ENCODE results near the gene MTMR3.
"Not testable (repeated sequence)": the region's sequence is repeated elsewhere in the genome, so short reads cannot be mapped to it uniquely, and the experiment has no call there.

The MTMR3 gene

DNA sequence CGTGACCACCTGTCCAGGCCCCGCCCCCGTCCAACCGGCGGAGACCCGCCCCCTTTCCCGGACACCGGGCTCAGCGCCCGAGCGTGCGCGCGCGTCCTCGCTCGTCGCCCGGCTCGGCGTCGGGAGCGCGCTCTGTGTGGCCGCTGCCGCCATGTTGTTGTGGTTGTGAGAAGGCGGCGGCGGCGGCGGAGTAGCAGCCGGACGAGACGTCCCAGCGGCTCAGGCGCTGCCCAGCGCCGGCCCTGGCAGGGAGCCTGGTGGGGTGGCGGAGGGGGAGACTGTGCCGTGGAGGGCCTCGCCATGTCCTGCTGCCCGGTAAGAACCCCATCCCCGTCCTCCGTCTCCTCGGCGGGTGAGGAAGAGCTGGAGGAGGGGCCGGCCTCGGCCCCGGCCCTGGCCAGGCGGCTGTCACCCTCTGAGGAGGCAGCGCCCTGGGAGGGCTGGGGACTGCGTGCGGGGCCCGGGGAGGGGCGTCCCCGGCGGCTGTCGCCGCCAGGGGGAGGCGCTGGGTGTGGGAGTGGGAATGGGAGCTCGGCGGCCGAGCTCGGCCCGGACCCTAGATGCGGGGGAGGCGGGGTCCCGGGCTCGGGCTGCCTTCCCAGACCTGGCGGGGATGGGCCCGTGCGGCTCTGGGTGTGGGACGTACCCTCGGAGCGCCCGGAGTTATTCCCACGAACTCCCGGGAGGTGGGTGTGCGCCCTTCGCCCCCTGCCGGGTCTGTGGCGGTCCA lies at the start of gene MTMR3:
TSS of gene MTMR3 (plus strand) at position 130 of the 730 bp plus-strand sequence. CDS start 87,886 bp downstream, outside the sequence.
- peak; percentile 85 to 86 for DNase-seq (ENCODE audit: low read depth in 2 of 2)

DNA sequence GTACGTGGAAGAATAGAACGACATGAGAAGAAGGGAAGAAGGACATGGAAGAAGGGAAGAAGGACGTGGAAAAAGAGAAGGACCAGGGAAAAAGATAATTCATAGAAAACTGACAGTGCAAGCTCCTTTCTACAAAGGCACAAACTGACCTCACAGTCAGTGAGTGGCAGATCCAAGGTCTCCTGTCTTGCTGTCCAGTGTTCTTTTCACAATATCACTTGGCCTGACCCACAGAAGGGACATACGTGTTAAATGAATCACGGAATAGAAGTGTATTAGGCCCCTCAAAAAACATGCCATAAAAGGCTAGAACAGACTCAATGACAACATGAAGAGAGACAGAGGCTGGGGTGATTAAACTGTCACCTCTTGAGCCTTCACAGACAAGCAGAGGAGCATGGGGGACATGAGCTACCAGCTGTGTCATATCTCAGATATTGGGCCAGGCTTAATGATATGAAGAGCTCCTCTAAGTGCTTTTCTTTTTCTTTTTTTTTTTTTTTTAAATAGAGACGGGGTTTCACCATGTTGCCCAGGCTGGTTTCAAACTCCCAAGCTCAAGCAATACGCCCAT lies 49.5 kb upstream of the MTMR3 start:
- DNase-seq (ENCODE audit: low read depth in 2 of 2) = no peak

DNA sequence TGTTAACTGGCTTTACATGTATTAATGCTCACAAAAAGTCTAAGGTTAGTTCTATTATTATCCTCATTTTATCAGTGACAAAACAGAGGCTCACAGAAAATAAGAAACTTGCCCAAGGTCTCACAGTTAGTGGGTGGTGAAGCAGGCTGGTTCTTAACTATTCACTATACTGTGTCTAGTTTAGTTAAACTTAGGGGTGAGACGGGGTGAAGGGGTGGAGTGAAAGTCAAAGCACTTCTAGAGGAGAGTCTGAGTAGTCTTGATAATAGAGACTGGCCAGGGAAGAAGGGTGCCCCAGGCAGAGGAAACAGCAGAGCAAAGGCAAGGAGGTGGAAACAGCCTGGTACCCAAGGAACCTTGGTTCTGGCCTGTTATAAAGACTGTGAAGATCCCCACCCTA lies 48.9 kb upstream of the MTMR3 start:
- DNase-seq (ENCODE audit: low read depth in 2 of 2) = no peak

DNA sequence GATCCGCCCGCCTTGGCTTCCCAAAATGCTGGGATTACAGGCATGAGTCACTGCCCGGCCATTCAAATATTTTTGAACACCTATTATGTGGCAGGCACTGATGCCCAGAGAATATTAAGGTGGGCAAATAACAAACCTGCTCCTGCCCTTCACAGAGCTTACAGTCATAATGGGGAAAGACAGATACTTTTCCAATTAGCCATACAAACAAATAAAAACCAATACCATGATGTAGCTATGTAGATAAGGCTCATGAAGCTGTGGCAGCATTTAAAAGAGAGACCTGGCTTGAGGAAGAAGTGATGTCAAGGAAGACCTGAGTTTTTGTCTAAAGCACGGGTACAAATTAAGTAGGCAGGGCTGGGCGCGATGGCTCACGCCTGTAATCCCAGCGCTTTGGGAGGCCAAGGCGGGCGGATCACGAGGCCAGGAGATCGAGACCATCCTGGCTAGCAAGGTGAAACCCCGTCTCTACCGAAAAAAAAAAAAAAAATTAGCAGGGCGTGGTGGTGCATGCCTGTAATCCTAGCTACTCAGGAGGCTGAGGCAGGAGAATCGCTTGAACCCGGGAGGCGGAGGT lies 46.1 kb upstream of the MTMR3 start:
- not testable (repeated sequence) for DNase-seq (ENCODE audit: low read depth in 2 of 2)

GRCh38 chr22:29837741-29838598 lies 45.0 kb upstream of the MTMR3 start, which contains the start of gene ASCC2:
ASCC2 (minus strand) TSS chr22:29838274; CDS start chr22:29832325, 5,949 bp downstream.
- DNase-seq (ENCODE audit: low read depth in 2 of 2) = peak; percentile 97 to 99

GRCh38 chr22:29838599-29838956 lies 44.4 kb upstream of the MTMR3 start:
- no peak for DNase-seq (ENCODE audit: low read depth in 2 of 2)

DNA sequence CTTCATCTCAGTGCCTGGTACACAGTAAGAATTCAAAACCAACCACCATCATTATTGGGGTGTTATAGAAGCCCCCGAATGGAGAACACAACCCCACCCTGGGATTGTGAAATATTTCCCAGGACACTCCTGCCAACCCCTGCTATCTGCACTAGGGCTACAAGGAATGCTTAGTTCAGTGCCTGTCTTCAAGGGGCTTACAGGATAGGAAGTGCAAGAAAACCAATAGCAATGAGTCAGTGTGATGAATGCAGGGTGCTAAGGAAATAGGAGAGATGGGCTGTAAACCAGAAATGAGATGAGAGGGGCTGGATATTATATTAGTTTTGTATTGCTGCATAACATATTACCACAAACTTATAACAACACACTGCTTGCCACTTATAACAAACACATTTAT lies 43.9 kb upstream of the MTMR3 start:
- DNase-seq (ENCODE audit: low read depth in 2 of 2) = no peak

- no peak for DNase-seq (ENCODE audit: low read depth in 2 of 2)
Measured at GRCh38 chr22:29840498-29840897, 42.5 kb upstream of the MTMR3 start.

GRCh38 chr22:29842172-29842571 lies 40.8 kb upstream of the MTMR3 start:
- DNase-seq (ENCODE audit: low read depth in 2 of 2) = no peak

DNA sequence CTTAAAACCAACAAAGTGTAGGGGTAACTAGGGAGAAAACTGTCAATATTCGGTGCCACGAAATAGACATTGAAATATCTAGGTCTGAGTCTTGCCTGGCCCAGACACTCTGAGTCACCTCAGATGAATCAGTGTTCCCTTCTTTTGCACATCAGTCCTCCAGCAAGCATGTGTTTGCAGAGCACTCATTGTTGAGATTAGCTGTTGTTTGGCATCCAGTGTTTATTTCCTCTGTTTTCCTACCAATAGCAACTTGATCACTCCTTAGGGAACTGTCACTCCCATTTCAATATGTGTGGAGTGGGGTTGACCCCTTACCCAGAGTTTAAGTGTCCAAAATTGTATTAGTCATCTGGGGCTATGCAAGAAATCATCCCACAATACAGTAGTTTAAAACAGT lies 40.2 kb upstream of the MTMR3 start:
- DNase-seq (ENCODE audit: low read depth in 2 of 2) = no peak

DNA sequence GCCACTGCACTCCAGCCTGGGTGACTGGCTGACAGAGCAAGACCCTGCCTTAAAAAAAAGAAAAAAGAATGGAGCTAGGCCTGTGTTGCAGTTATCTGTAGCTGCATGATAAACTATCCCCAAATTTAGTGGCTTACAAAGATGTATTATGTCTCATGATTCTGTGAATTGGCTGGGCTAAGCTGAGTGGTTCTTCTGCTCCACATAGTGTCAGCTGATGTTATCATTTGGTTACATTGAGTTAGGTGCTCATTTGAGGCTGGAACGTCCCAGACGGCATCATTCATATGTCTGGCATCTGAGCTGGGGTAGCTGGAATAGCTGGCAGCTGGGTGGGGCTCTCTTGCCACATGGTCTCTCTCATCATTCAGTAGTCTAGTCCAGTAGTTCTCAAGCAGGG lies 36.7 kb upstream of the MTMR3 start:
- no peak for DNase-seq (ENCODE audit: low read depth in 2 of 2)

GRCh38 chr22:29848111-29848510 lies 34.9 kb upstream of the MTMR3 start:
- DNase-seq (ENCODE audit: low read depth in 2 of 2) = no peak

- DNase-seq (ENCODE audit: low read depth in 2 of 2) = no peak
Measured at GRCh38 chr22:29854432-29854831, 28.5 kb upstream of the MTMR3 start.

DNA sequence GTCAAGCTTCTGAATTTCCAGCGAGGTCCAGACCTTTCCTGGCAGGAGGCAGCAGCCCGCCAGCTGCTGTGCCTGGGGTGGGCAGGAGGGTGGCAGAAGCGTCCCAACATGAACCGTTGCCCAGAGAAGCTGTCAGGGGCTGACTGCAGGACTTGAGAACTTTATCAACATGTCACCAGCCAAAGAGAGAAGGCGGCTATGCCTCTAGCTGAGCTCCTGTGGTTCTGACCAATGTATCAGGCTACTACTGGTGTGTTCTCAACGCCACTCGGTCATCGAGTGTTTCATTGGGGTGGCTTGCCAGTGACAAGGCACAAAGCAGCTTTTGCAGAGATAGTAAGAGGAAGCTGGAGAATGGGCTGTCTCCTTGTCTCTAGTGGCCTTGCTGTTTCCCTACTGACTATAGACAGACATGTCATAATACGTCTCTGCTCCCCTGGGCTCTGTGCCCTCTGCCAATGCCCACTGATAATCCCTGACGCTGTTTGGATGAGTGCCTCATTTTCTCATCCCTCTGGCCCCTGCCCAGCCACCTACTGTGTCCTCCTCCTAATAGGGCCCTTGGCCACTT lies 27.3 kb upstream of the MTMR3 start:
- no peak for DNase-seq (ENCODE audit: low read depth in 2 of 2)

GRCh38 chr22:29856496-29856895 lies 26.5 kb upstream of the MTMR3 start:
- DNase-seq (ENCODE audit: low read depth in 2 of 2) = no peak

DNA sequence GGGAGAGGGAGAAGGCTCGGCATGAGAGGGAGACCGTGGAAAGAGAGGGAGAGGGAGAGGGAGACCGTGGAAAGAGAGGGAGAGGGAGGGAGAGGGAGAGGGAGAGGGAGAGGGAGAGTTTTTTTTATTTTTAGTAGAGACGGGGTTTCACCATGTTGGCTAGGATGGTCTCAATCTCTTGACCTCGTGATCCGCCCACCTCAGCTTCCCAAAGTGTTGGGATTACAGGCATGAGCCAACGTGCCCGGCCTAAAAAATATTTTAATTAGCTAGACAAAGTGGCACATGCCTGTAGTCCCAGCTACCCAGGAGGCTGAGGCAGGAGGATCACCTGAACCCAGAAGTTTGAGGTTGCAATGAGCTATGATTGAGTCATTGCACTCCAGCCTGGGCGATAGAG lies 23.9 kb upstream of the MTMR3 start:
- DNase-seq (ENCODE audit: low read depth in 2 of 2) = not testable (repeated sequence)

DNA sequence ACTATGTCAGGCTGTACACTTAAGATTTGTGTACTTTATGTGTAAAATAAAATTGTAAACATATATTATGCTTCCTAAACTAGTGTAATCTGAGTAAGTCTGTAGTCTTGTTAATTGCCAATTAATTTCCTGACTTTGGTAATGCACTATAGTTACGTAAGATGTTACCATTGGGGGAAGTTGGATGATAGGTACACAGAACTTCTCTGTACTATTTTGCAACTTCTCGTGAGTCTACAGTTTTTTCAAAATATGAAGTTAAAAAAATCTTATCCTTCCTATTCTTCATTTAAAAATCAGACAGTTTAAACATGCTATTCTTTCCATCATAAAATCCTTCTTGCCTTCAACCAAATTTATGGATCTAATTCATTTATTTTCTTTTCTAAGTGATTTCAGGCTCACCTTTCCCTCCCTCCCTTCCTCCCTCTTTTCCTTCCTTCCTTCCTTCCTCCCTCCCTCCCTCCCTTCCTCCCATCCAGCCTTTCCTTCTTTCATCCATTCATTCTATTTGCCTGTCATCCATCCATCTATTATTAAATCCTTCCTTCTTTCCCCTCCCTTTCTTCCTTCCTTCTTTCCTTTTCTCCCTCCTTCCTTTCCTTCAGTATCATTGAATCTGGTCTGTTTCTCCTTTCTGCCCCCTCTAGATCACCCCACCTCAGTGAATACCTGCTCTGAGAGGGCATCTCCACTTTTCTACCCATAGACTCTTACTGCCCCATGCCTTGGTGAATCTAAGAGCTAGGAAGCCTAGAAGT lies 22.8 kb upstream of the MTMR3 start:
- no peak for DNase-seq (ENCODE audit: low read depth in 2 of 2)

DNA sequence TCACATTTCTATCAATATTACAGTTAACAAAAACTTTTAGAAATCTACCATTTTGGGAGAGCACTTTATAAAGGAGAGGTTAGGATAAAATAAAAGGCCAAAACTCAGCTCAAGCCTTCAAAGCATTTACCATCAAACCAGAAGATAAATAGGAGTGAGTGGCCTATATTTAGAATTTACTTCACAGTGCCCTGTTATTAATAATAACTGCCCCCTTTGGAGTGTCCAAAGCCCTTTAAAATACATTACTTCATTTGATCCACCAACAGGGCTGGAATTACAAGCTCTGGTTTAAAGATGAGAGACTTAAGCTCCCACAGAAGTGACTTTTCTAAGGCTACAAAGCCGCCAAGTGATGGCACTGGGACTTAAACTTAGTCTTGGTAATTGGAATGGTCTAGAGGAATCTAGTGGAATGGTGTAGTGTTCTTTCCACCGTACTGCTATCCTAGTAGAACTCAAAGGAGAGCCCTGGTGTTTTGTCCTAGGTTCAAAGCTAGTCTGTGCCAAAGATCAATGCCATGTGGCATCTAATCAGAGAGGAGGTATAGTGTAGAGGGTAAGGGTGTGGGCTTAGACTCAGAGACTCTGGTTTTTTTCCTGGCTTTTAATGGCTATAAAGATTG lies 21.2 kb upstream of the MTMR3 start:
- no peak for DNase-seq (ENCODE audit: low read depth in 2 of 2)

- not testable (repeated sequence) for DNase-seq (ENCODE audit: low read depth in 2 of 2)
Measured at GRCh38 chr22:29865572-29865971, 17.4 kb upstream of the MTMR3 start.

- DNase-seq (ENCODE audit: low read depth in 2 of 2) = no peak
Measured at GRCh38 chr22:29867260-29867659, 15.7 kb upstream of the MTMR3 start.

DNA sequence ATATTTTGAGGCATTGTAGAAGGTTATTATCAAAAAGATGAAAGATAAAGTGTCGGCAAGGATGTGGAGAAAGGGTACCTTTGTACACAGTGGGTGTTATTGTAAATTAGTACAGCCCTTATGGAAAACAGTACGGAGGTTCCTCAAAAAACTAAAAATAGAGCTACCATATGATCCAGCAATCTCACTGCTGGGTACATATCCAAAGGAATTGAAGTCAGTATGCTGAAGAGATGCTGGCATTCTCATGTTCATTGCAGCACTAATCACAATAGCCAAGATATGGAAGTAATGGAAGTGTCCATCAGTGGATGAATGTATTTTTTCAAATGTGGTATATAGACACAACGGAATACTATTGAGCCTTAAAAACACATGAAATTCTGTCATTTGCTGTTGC lies 15.1 kb upstream of the MTMR3 start:
- DNase-seq (ENCODE audit: low read depth in 2 of 2) = no peak
